HG03064 (cell line): ENCODE data around the gene HEATR5B.

Experiments
- ATAC-seq: cut with Tn5 transposase; IDR thresholded peaks from one replicate; pipeline ENCODE4 v1.9.1; 2021; ENCODE audit warnings: low read depth; ENCODE audit not compliant: unreplicated experiment

Gene HEATR5B

GRCh38 chr2:37083873-37084794 is at the start of gene HEATR5B, which contains the start of gene GPATCH11:
Gene HEATR5B (minus strand): TSS chr2:37084372. CDS start chr2:37083414, 958 bp downstream.
Gene GPATCH11 (plus strand): TSS chr2:37084518. CDS start chr2:37088382, 3,864 bp downstream.
- ATAC-seq: peak; percentile 75

GRCh38 chr2:37132914-37133313 is 48.7 kb upstream of the HEATR5B start:
- no peak for ATAC-seq

- ATAC-seq: no peak
Observed at GRCh38 chr2:37125416-37125815, 41.2 kb upstream of the HEATR5B start.

- no peak for ATAC-seq
Observed at GRCh38 chr2:37119157-37119556, 35.0 kb upstream of the HEATR5B start.

- ATAC-seq: no peak
Observed at GRCh38 chr2:37117566-37117965, 33.4 kb upstream of the HEATR5B start.

- ATAC-seq: no peak
Observed at GRCh38 chr2:37111958-37112357, 27.8 kb upstream of the HEATR5B start.

- ATAC-seq: no peak
Observed at GRCh38 chr2:37110306-37111212, 26.4 kb upstream of the HEATR5B start.

- no peak for ATAC-seq
Observed at GRCh38 chr2:37109523-37109922, 25.4 kb upstream of the HEATR5B start.

- ATAC-seq: no peak
Observed at GRCh38 chr2:37105150-37105549, 21.0 kb upstream of the HEATR5B start.

- ATAC-seq: no peak
Observed at GRCh38 chr2:37104178-37104577, 20.0 kb upstream of the HEATR5B start.

GRCh38 chr2:37102588-37102987 is 18.4 kb upstream of the HEATR5B start:
- ATAC-seq: no peak

GRCh38 chr2:37100054-37100453 is 15.9 kb upstream of the HEATR5B start:
- no peak for ATAC-seq

- no peak for ATAC-seq
Observed at GRCh38 chr2:37098416-37099118, 14.4 kb upstream of the HEATR5B start.

GRCh38 chr2:37096568-37096967 is 12.4 kb upstream of the HEATR5B start:
- no peak for ATAC-seq

GRCh38 chr2:37091873-37092272 is 7.7 kb upstream of the HEATR5B start:
- ATAC-seq: no peak

- ATAC-seq: peak; percentile 88
Observed at GRCh38 chr2:37090019-37090477, 5.9 kb upstream of the HEATR5B start.

GRCh38 chr2:37085731-37086147 is 1.6 kb upstream of the HEATR5B start:
- ATAC-seq: no peak

GRCh38 chr2:37084797-37085196 is 625 bp upstream of the HEATR5B start:
- ATAC-seq: no peak

- no peak for ATAC-seq
Observed at GRCh38 chr2:37080689-37081088, 3.5 kb downstream of the HEATR5B start.

- no peak for ATAC-seq
Observed at GRCh38 chr2:37080266-37080665, 3.9 kb downstream of the HEATR5B start.
